PC-3 (cell line): ENCODE data around the gene TTC39B.

Experiments
- EZH2 ChIP-seq: fragments of 300-600 bp; sonication (generic); IDR thresholded peaks from one replicate; pipeline ENCODE4 v1.6.1; 2017; ENCODE audit warnings: antibody characterized with exemption, mild to moderate bottlenecking, low read length; ENCODE audit not compliant: unreplicated experiment
- TF ChIP-seq, protein P1 (sequence below): fragments of 300-600 bp; sonication (generic); conservative IDR thresholded peaks from 2 replicates; pipeline ENCODE4 v1.5.1; 2017; ENCODE audit warnings: antibody characterized with exemption, low read depth, mild to moderate bottlenecking, low read length

DNA sequence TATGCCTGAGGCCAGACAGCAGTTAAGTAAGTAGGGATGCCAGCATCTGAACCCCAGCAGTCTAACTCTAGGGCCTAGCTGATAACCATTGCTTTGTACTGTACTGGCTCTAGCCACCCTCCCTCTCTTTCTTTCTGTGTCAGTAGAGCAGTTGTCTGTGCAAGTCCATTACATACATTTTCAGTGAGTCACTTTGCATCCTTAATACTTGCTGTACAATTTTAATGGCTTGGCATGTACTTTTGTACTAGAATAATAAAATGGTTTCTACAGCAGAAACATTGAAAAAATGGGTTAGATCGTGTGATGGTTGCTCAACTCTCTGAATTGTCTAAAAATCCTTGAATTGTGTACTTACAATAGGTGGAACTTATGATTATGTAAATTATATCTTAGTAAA lies 1.5 kb upstream of the TTC39B start:
- TF ChIP-seq, protein P1, sequence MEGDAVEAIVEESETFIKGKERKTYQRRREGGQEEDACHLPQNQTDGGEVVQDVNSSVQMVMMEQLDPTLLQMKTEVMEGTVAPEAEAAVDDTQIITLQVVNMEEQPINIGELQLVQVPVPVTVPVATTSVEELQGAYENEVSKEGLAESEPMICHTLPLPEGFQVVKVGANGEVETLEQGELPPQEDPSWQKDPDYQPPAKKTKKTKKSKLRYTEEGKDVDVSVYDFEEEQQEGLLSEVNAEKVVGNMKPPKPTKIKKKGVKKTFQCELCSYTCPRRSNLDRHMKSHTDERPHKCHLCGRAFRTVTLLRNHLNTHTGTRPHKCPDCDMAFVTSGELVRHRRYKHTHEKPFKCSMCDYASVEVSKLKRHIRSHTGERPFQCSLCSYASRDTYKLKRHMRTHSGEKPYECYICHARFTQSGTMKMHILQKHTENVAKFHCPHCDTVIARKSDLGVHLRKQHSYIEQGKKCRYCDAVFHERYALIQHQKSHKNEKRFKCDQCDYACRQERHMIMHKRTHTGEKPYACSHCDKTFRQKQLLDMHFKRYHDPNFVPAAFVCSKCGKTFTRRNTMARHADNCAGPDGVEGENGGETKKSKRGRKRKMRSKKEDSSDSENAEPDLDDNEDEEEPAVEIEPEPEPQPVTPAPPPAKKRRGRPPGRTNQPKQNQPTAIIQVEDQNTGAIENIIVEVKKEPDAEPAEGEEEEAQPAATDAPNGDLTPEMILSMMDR: no peak
- TF ChIP-seq EZH2: no peak
